HCT116 (cell line): ENCODE data around the gene PAH. TPM values are rescaled to one million over a fixed set of nuclear protein-coding genes. Genes with fewer than 3 reads are reported as not detected.

Experiments
- ATAC-seq: fragments of 200-7000 bp; cut with Tn5 transposase; 2 replicates; pipeline ENCODE4 v1.9.1; 2020; ENCODE audit warnings: mild to moderate bottlenecking, moderate library complexity
- BruUV-seq: library from RNA; stranded (reverse); fragments of 400-500 nt; replicated peaks from 2 replicates; lab custom pipeline; 2021; lab: Mats Ljungman, UMichigan
- CTCF ChIA-PET: fragments of 300-600 bp; sonication (Branson Sonifier 250); formaldehyde crosslinking; loops from one replicate; lab custom pipeline; 2021; ENCODE audit warnings: antibody characterized with exemption; lab: Charles Lee
- POLR2A ChIA-PET: fragments of 300-600, 350-600 bp; sonication (Branson Sonifier 250); formaldehyde crosslinking; loops from one replicate; lab custom pipeline; 2021; ENCODE audit warnings: antibody characterized with exemption; lab: Charles Lee
- RAD21 ChIA-PET, 2 experiments: fragments of 300-600 bp; sonication (Branson Sonifier 250); formaldehyde crosslinking; loops; one replicate each; lab custom pipeline; 2023; ENCODE audit warnings: low total read pairs in 2 of 2; ENCODE audit not compliant: uncharacterized antibody in 2 of 2, unreplicated experiment in 2 of 2, low non-redundant PET in 1 of 2; lab: Charles Lee
- DNase-seq: peaks from one replicate; pipeline ENCODE4 v3.0.0-alpha.2; 2010; ENCODE audit warnings: low read depth, low spot score
- H2AFZ ChIP-seq: fragments of 200-600 bp; shearing (Covaris generic), sonication (generic); 2 replicates; pipeline ENCODE4 v1.6.1; 2017; ENCODE audit warnings: low read depth, mixed run types, mixed read lengths, antibody characterized with exemption, low read length; ENCODE audit not compliant: poor library complexity, severe bottlenecking
- H3K27ac ChIP-seq: 2 replicates; pipeline ENCODE4 v1.5.1; 2012; ENCODE audit warnings: low read depth, low read length
- H3K27me3 ChIP-seq: fragments of 200-600 bp; sonication (generic); 2 replicates; pipeline ENCODE4 v1.6.1; 2016; ENCODE audit warnings: mixed run types, low read length, mixed read lengths; ENCODE audit not compliant: insufficient read depth
- H3K36me3 ChIP-seq, 2 experiments: fragments of 200-500 bp in 1 of 2; fragments of 200-600 bp in 1 of 2; sonication (Bioruptor generic) in 1 of 2; sonication (generic) in 1 of 2; 2 replicates each; pipeline versions ENCODE4 v1.5.1 to v1.6.1; 2014 to 2016; ENCODE audit warnings: low read length in 2 of 2, inconsistent platforms in 1 of 2, mixed read lengths in 1 of 2, mixed run types in 1 of 2; ENCODE audit not compliant: insufficient read depth in 2 of 2, control insufficient read depth in 1 of 2
- H3K4me1 ChIP-seq, 2 experiments: fragments of 200-600 bp in 1 of 2; sonication (generic) in 1 of 2; 2 replicates each; pipeline versions ENCODE4 v1.5.1 to v1.6.1; 2012 to 2017; ENCODE audit warnings: low read length in 2 of 2, inconsistent platforms in 1 of 2, mild to moderate bottlenecking in 1 of 2, mixed read lengths in 1 of 2, mixed run types in 1 of 2, moderate library complexity in 1 of 2; ENCODE audit not compliant: insufficient read depth in 2 of 2, control insufficient read depth in 1 of 2
- H3K4me2 ChIP-seq: fragments of 200-600 bp; sonication (generic); 2 replicates; pipeline ENCODE4 v1.6.1; 2017; ENCODE audit warnings: mixed run types, low read length, mixed read lengths
- H3K4me3 ChIP-seq, 2 experiments: fragments of 200-600 bp in 1 of 2; sonication (generic) in 1 of 2; replicated peaks in 1 of 2; 2 replicates each; pipeline ENCODE4 v1.5.1; 2011 to 2016; ENCODE audit warnings: low read length in 2 of 2, control low read depth in 1 of 2, low read depth in 1 of 2, mild to moderate bottlenecking in 1 of 2, mixed read lengths in 1 of 2, mixed run types in 1 of 2
- H3K79me2 ChIP-seq: fragments of 200-600 bp; sonication (generic); 2 replicates; pipeline ENCODE4 v1.6.1; 2017; ENCODE audit warnings: mild to moderate bottlenecking, mixed run types, low read length, moderate library complexity, mixed read lengths; ENCODE audit not compliant: insufficient read depth
- H3K9ac ChIP-seq: fragments of 200-600 bp; sonication (generic); 2 replicates; pipeline ENCODE4 v1.6.1; 2016; ENCODE audit warnings: low read length, mixed read lengths
- H3K9me2 ChIP-seq: fragments of 200-600 bp; sonication (generic), shearing (Covaris generic); 2 replicates; pipeline ENCODE4 v1.6.1; 2017; ENCODE audit warnings: mixed run types, mild to moderate bottlenecking, moderate library complexity; ENCODE audit not compliant: insufficient read depth
- H3K9me3 ChIP-seq, 2 experiments: fragments of 200-500 bp in 1 of 2; fragments of 200-600 bp in 1 of 2; sonication (Bioruptor generic) in 1 of 2; sonication (generic) in 1 of 2; 2 replicates each; pipeline ENCODE4 v1.6.1; 2014 to 2017; ENCODE audit warnings: low read length in 2 of 2, mixed read lengths in 2 of 2, inconsistent platforms in 1 of 2, low read depth in 1 of 2, mild to moderate bottlenecking in 1 of 2, mixed run types in 1 of 2, moderate library complexity in 1 of 2; ENCODE audit not compliant: control insufficient read depth in 1 of 2, insufficient read depth in 1 of 2
- H4K20me1 ChIP-seq: fragments of 200-600 bp; sonication (generic), shearing (Covaris generic); 2 replicates; pipeline ENCODE4 v1.6.1; 2017; ENCODE audit warnings: mixed run types, mild to moderate bottlenecking, moderate library complexity; ENCODE audit not compliant: insufficient read depth
- CBX3 ChIP-seq: IDR thresholded peaks from 2 replicates; pipeline ENCODE4 v1.6.1; 2012; ENCODE audit warnings: low read depth
- CTCF ChIP-seq, 3 experiments: fragments of 200-600 bp in 1 of 3; sonication (generic) in 1 of 3; IDR thresholded peaks in 2 of 3; conservative IDR thresholded peaks in 1 of 3; 2 replicates each; pipeline ENCODE4 v1.5.1; 2012 to 2017; ENCODE audit warnings: low read depth in 2 of 3, low read length in 2 of 3, antibody characterized with exemption in 1 of 3, borderline replicate concordance in 1 of 3, control low read depth in 1 of 3, mild to moderate bottlenecking in 1 of 3, mixed read lengths in 1 of 3, mixed run types in 1 of 3, moderate library complexity in 1 of 3; ENCODE audit not compliant: insufficient read depth in 1 of 3
- EZH2 ChIP-seq: fragments of 200-600 bp; sonication (generic); IDR thresholded peaks from 2 replicates; pipeline ENCODE4 v1.6.1; 2017; ENCODE audit warnings: antibody characterized with exemption, mixed run types
- POLR2A ChIP-seq: IDR thresholded peaks from 2 replicates; pipeline ENCODE4 v1.7.0; 2011; ENCODE audit warnings: borderline replicate concordance; ENCODE audit not compliant: insufficient read depth, insufficient read length; ENCODE audit errors: extremely low read depth
- POLR2AphosphoS5 ChIP-seq: IDR thresholded peaks from 2 replicates; pipeline ENCODE4 v1.6.1; 2011; ENCODE audit warnings: mild to moderate bottlenecking, low read depth, low read length, moderate library complexity
- RAD21 ChIP-seq: IDR thresholded peaks from 2 replicates; pipeline ENCODE4 v1.6.1; 2012; ENCODE audit warnings: low read depth, mild to moderate bottlenecking
- SRF ChIP-seq: IDR thresholded peaks from 2 replicates; pipeline ENCODE4 v1.6.1; 2012; ENCODE audit warnings: low read depth
- ZNF274 ChIP-seq: fragments of 200-500 bp; sonication (Bioruptor generic); IDR thresholded peaks from 2 replicates; pipeline ENCODE4 v1.6.1; 2014; ENCODE audit warnings: mild to moderate bottlenecking, low read depth, low read length, inconsistent platforms
- intact Hi-C: fragments of 100-400 bp; cut with micrococcal nuclease; formaldehyde crosslinking; loops from 2 replicates; pipeline ENCODE4 v1.10.0; 2022
- total RNA-seq: library from RNA; stranded (reverse); gene quantifications from one replicate; pipeline ENCODE4 v1.2.1, GENCODE V29; 2021; ENCODE audit not compliant: unreplicated experiment
- TF ChIP-seq, protein P1 (sequence below): IDR thresholded peaks from 2 replicates; pipeline ENCODE4 v1.6.1; 2012
- TF ChIP-seq, protein P2 (sequence below): IDR thresholded peaks from 2 replicates; pipeline ENCODE4 v1.6.1; 2011; ENCODE audit warnings: mild to moderate bottlenecking, low read length, moderate library complexity; ENCODE audit not compliant: insufficient replicate concordance; ENCODE audit errors: extremely low read depth

PAH gene
- total RNA-seq, 1 experiment from 2014 or later: 2.8 TPM

DNA sequence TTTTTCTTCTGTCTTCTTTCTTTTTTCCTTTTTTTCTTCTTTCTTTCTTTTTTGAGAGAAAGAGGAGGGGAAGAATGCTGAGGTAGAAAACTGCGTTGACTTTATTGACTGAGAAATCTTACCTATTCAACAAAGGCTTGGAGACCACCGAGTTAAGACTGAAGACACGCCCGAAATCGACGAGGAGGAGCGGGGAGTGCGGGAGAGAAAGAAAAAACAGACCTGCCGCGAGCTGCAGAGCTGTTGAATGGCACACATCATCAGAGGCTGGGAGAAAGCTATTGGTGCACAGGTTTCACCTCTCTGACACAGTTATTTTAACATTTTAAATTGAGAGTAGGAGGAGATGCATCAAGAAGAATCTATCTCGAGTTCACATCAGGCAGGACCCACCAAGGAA is 45.5 kb upstream of the PAH start:
- H3K9me2 ChIP-seq: no peaks in the 10 kb centered on the region
- ChIA-PET CTCF (no interaction called here), RAD21 (no interaction called here), POLR2A (no interaction called here)
- ATAC-seq: no peak
- intact Hi-C loops: no loop called here
- peaks cover 24% of the 10 kb centered on the region; the same call in 1 of the 2 replicates for H3K27me3 ChIP-seq
- H3K36me3 ChIP-seq: no peaks in the 10 kb centered on the region
- no peak overlapping the region for H2AFZ ChIP-seq
- H3K9ac ChIP-seq: no peak overlapping the region
- TF ChIP-seq POLR2A (no peak), SRF (no peak), ZNF274 (no peak), CBX3 (no peak), CTCF (IDR thresholded peaks at IDR 0.05 in 2 of 3, conservative IDR thresholded peaks at IDR 0.05 in 1 of 3; ENCODE audit: borderline replicate concordance in 1 of 3, insufficient read depth in 1 of 3, low read depth in 2 of 3, low read length in 2 of 3) (no peak), EZH2 (no peak), RAD21 (no peak), POLR2AphosphoS5 (no peak)
- TF ChIP-seq, protein P1, sequence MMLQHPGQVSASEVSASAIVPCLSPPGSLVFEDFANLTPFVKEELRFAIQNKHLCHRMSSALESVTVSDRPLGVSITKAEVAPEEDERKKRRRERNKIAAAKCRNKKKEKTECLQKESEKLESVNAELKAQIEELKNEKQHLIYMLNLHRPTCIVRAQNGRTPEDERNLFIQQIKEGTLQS: no peak
- TF ChIP-seq, protein P2, sequence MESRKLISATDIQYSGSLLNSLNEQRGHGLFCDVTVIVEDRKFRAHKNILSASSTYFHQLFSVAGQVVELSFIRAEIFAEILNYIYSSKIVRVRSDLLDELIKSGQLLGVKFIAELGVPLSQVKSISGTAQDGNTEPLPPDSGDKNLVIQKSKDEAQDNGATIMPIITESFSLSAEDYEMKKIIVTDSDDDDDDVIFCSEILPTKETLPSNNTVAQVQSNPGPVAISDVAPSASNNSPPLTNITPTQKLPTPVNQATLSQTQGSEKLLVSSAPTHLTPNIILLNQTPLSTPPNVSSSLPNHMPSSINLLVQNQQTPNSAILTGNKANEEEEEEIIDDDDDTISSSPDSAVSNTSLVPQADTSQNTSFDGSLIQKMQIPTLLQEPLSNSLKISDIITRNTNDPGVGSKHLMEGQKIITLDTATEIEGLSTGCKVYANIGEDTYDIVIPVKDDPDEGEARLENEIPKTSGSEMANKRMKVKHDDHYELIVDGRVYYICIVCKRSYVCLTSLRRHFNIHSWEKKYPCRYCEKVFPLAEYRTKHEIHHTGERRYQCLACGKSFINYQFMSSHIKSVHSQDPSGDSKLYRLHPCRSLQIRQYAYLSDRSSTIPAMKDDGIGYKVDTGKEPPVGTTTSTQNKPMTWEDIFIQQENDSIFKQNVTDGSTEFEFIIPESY: no peak
- no peak overlapping the region for H3K4me2 ChIP-seq
- H3K9me3 ChIP-seq: no peaks in the 10 kb centered on the region
- no peaks in the 10 kb centered on the region for H3K4me1 ChIP-seq
- DNase-seq: no peak
- H3K4me3 ChIP-seq: no peak overlapping the region
- H3K79me2 ChIP-seq: no peaks in the 10 kb centered on the region
- H3K27ac ChIP-seq: no peak overlapping the region
- no peaks in the 10 kb centered on the region for H4K20me1 ChIP-seq
- BruUV-seq: no TSS peak
